GM19035 (cell line): ENCODE results near the gene WNT9A.

Source experiments
- ATAC-seq: cut with Tn5 transposase; IDR thresholded peaks from one replicate; pipeline ENCODE4 v1.9.1; 2021; ENCODE audit not compliant: unreplicated experiment

The WNT9A gene

GRCh38 chr1:227900571-227901051 is 47.1 kb downstream of the WNT9A start:
- ATAC-seq: no peak

- ATAC-seq: no peak
These were observed 47.8 kb downstream of the WNT9A start for GRCh38 chr1:227899820-227900449.

GRCh38 chr1:227899141-227899819 is 48.5 kb downstream of the WNT9A start:
- ATAC-seq: no peak

- ATAC-seq: no peak
These were observed 49.1 kb downstream of the WNT9A start for GRCh38 chr1:227898502-227899140.

- no peak for ATAC-seq
These were observed 49.9 kb downstream of the WNT9A start for GRCh38 chr1:227897704-227898438.

- ATAC-seq: no peak
These were observed 50.7 kb downstream of the WNT9A start for GRCh38 chr1:227896710-227897655.

- no peak for ATAC-seq
These were observed 51.7 kb downstream of the WNT9A start for GRCh38 chr1:227895828-227896685.

- no peak for ATAC-seq
These were observed 52.8 kb downstream of the WNT9A start for GRCh38 chr1:227894831-227895451.

- no peak for ATAC-seq
These were observed 53.6 kb downstream of the WNT9A start for GRCh38 chr1:227893949-227894721.

- no peak for ATAC-seq
These were observed 54.3 kb downstream of the WNT9A start for GRCh38 chr1:227893300-227893948.

- ATAC-seq: no peak
These were observed 55.0 kb downstream of the WNT9A start for GRCh38 chr1:227892489-227893299.

GRCh38 chr1:227891955-227892488 is 55.7 kb downstream of the WNT9A start:
- ATAC-seq: no peak

- ATAC-seq: no peak
These were observed 56.3 kb downstream of the WNT9A start for GRCh38 chr1:227891223-227891954.

GRCh38 chr1:227890451-227891222 is 57.1 kb downstream of the WNT9A start:
- ATAC-seq: no peak

GRCh38 chr1:227889863-227890405 is 57.8 kb downstream of the WNT9A start:
- ATAC-seq: no peak
